Prostate gland (tissue), 2 donors: ENCODE measurements around the gene MYADML2. TPM values are rescaled to one million over a fixed set of nuclear protein-coding genes. Genes with fewer than 3 reads are reported as not detected.

Experiments
- DNase-seq: peaks from one replicate; pipeline ENCODE4 v3.0.0-alpha.2; 2019; ENCODE audit warnings: low spot score
- H3K27ac ChIP-seq, 2 donors: fragments of 200-600 bp; sonication (generic); 2 replicates each; pipeline ENCODE4 v1.5.1; 2017 to 2019
- H3K27me3 ChIP-seq: fragments of 200-600 bp; sonication (generic); replicated peaks from 2 replicates; pipeline ENCODE4 v1.5.1; 2019; ENCODE audit not compliant: insufficient read depth
- H3K36me3 ChIP-seq, 2 donors: fragments of 200-600 bp; sonication (generic); 1 replicate in 1 of 2; 2 replicates in 1 of 2; pipeline versions ENCODE4 v1.5.1 to v1.8.1; 2017 to 2019
- H3K4me1 ChIP-seq: fragments of 200-600 bp; sonication (generic); replicated peaks from 2 replicates; pipeline ENCODE4 v1.5.1; 2019
- H3K4me3 ChIP-seq, 2 donors: fragments of 200-600 bp; sonication (generic); 2 replicates each; pipeline ENCODE4 v1.5.1; 2017 to 2019
- H3K9me3 ChIP-seq: fragments of 200-600 bp; sonication (generic); 2 replicates; pipeline ENCODE4 v1.5.1; 2017
- POLR2A ChIP-seq: fragments of 450-650 bp; IDR thresholded peaks from one replicate; pipeline ENCODE4 v1.6.1; 2016; ENCODE audit warnings: antibody characterized with exemption, mild to moderate bottlenecking
- POLR2AphosphoS5 ChIP-seq: sonication (generic); formaldehyde crosslinking; IDR thresholded peaks from one replicate; pipeline ENCODE4 v1.6.1; 2017; ENCODE audit warnings: antibody characterized with exemption
- WGBS: methylation state at CpG from one replicate; pipeline ENCODE4 v1.1.5; 2018; 5-methylcytosine and 5-hydroxymethylcytosine counted together
- intact Hi-C: fragments of 100-400 bp; cut with DNase I; formaldehyde crosslinking; loops from one replicate; pipeline ENCODE4 v1.14.2; 2022
- total RNA-seq, 2 donors: library from RNA; depleted of rRNA; stranded (reverse); fragments of >200 nt; gene quantifications; one replicate each; pipeline ENCODE4 v1.1.0, GENCODE V29; 2016
- TF ChIP-seq, protein P1 (sequence below), 4 experiments: fragments of 200-600 bp in 2 of 4; fragments of 450-650 bp in 2 of 4; sonication (generic) in 2 of 4; IDR thresholded peaks; 1 replicate in 3 of 4; 2 replicates in 1 of 4; pipeline ENCODE4 v1.5.1; 2016 to 2019; ENCODE audit warnings: antibody characterized with exemption in 4 of 4, mild to moderate bottlenecking in 2 of 4, moderate library complexity in 2 of 4

Gene MYADML2
- total RNA-seq, 2 donors from 2014 or later: 0.14 TPM; not detected in 1

- Histone ChIP-seq H3K9me3 (no peaks in the 10 kb centered on the region), H3K27ac (no peak overlapping the region), H3K36me3 (no peaks in the 10 kb centered on the region), H3K27me3 (no peaks in the 10 kb centered on the region), H3K4me1 (peaks cover 4% of the 10 kb centered on the region), H3K4me3 (no peak overlapping the region)
- 89% methylated on average over 24 of the region's 24 CpGs for WGBS
- intact Hi-C loops: no loop called here
- no peak for DNase-seq
- TF ChIP-seq POLR2AphosphoS5: no peak
- TF ChIP-seq, protein P1, sequence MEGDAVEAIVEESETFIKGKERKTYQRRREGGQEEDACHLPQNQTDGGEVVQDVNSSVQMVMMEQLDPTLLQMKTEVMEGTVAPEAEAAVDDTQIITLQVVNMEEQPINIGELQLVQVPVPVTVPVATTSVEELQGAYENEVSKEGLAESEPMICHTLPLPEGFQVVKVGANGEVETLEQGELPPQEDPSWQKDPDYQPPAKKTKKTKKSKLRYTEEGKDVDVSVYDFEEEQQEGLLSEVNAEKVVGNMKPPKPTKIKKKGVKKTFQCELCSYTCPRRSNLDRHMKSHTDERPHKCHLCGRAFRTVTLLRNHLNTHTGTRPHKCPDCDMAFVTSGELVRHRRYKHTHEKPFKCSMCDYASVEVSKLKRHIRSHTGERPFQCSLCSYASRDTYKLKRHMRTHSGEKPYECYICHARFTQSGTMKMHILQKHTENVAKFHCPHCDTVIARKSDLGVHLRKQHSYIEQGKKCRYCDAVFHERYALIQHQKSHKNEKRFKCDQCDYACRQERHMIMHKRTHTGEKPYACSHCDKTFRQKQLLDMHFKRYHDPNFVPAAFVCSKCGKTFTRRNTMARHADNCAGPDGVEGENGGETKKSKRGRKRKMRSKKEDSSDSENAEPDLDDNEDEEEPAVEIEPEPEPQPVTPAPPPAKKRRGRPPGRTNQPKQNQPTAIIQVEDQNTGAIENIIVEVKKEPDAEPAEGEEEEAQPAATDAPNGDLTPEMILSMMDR (IDR thresholded peaks at IDR 0.05): no peak
- TF ChIP-seq POLR2A: no peak
Observed at GRCh38 chr17:81903896-81904599, 43.0 kb downstream of the MYADML2 start.

- Histone ChIP-seq H3K27me3 (no peaks in the 10 kb centered on the region), H3K36me3 (peaks cover 0 to 5% of the 10 kb centered on the region in 2 donors), H3K9me3 (no peaks in the 10 kb centered on the region), H3K4me3 (no peak overlapping the region), H3K27ac (no peak overlapping the region), H3K4me1 (peaks cover 4% of the 10 kb centered on the region)
- DNase-seq: no peak
- intact Hi-C loops: no loop called here
- TF ChIP-seq, protein P1 (IDR thresholded peaks at IDR 0.05): no peak
- TF ChIP-seq POLR2AphosphoS5: no peak
- no peak for TF ChIP-seq POLR2A
- WGBS: 88% methylated on average over 6 of the region's 10 CpGs
Observed at GRCh38 chr17:81903415-81903831, 43.6 kb downstream of the MYADML2 start.

DNA sequence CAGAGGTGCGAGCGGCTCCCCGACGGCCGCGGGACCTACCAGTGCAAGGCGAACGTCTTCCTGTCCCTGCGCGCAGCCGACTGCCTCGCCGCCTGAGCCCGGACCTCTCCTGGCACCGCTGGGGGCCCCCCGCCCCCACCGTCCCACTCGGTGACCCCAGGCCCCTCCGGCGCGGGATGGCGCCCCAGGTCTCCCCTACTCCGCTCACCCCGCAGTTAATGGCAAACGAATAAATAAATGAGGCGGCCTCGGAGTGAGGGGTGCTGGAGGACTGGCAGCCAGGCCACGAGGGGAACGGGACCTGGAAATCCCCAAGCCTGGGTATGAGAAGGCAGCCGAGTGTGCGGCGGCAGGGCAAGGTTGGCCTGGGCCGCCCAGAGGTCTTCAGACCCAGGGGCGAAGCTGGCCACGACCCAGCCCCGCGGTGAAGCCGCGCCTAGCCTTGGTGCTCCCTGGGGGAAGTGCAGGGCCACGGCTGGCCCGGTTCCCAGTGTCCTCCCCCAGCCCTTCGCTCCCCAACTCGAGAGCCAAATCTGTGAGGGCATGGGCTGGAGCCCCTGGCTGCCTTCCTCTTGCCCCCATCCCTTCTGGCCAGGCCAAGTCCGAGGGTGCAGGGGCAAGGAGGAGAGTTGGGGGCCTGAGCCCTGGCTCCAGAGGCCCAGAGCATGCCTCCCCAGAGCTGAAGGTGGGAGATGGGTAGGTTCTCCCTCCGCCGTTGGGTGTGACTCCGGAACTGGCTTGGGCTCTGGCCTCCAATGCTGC lies 44.2 kb downstream of the MYADML2 start:
- Histone ChIP-seq H3K27me3 (no peaks in the 10 kb centered on the region), H3K4me3 (peak overlapping the region in 1 of 2 donors; percentile 33), H3K27ac (no peak overlapping the region), H3K9me3 (no peaks in the 10 kb centered on the region), H3K4me1 (peaks cover 4% of the 10 kb centered on the region), H3K36me3 (peaks cover 0 to 5% of the 10 kb centered on the region in 2 donors)
- 45% methylated on average over 32 of the region's 47 CpGs for WGBS
- TF ChIP-seq POLR2A (no peak), POLR2AphosphoS5 (no peak)
- TF ChIP-seq, protein P1 (IDR thresholded peaks at IDR 0.05): no peak
- no peak for DNase-seq
- intact Hi-C loops: no loop called here

GRCh38 chr17:81902023-81902652 lies 44.9 kb downstream of the MYADML2 start, which contains the start of gene NPB:
TSS of gene NPB (plus strand) at chr17:81902238. CDS start at chr17:81902278, 40 bp downstream.
- Histone ChIP-seq H3K36me3 (peaks cover 0 to 5% of the 10 kb centered on the region in 2 donors), H3K9me3 (no peaks in the 10 kb centered on the region), H3K4me1 (peaks cover 4% of the 10 kb centered on the region), H3K27ac (no peak within 1 kb of the TSS), H3K27me3 (no peaks in the 10 kb centered on the region), H3K4me3 (peak within 1 kb of the TSS; percentile 19 to 33)
- TF ChIP-seq, protein P1 (IDR thresholded peaks at IDR 0.05): no peak
- TF ChIP-seq POLR2A (no peak), POLR2AphosphoS5 (no peak)
- under 1% methylated on average over 28 of the region's 79 CpGs for WGBS
- no peak for DNase-seq
- intact Hi-C loops: no loop called here
